Measurements from ENCODE around the gene TOP2B.

The TOP2B gene

GRCh38 chr3:25687742-25688141 is 23.0 kb upstream of the TOP2B start:
- Histone ChIP-seq H3K79me2 (ENCODE audit: insufficient read depth, low read depth) (no peaks in the 10 kb centered on the region), H3K4me3 (IDR thresholded peaks at IDR 0.05; ENCODE audit: insufficient read depth, low read depth, low read length) (no peak overlapping the region), H2AFZ (ENCODE audit: low read depth) (no peak overlapping the region), H3K27me3 (ENCODE audit: insufficient read depth, low read depth) (no peaks in the 10 kb centered on the region), H4K20me1 (ENCODE audit: insufficient read depth) (no peaks in the 10 kb centered on the region), H3K27ac (no peak overlapping the region), H3K4me1 (ENCODE audit: low read depth, poor library complexity, severe bottlenecking) (no peaks in the 10 kb centered on the region), H3K4me2 (no peak overlapping the region), H3K9ac (no peak overlapping the region), H3K36me3 (ENCODE audit: insufficient read depth) (no peaks in the 10 kb centered on the region)
- TF ChIP-seq CTCF (conservative IDR thresholded peaks at IDR 0.05; ENCODE audit: low read depth, low read length), result no peak

- H3K27ac ChIP-seq, result no peak overlapping the region
- no peaks in the 10 kb centered on the region for H3K4me1 ChIP-seq (ENCODE audit: low read depth, poor library complexity, severe bottlenecking)
- no peak overlapping the region for H3K4me3 ChIP-seq (IDR thresholded peaks at IDR 0.05; ENCODE audit: insufficient read depth, low read depth, low read length)
- H3K36me3 ChIP-seq (ENCODE audit: insufficient read depth), result no peaks in the 10 kb centered on the region
- no peaks in the 10 kb centered on the region for H3K27me3 ChIP-seq (ENCODE audit: insufficient read depth, low read depth)
- no peak for TF ChIP-seq CTCF (conservative IDR thresholded peaks at IDR 0.05; ENCODE audit: low read depth, low read length)
- no peak overlapping the region for H3K9ac ChIP-seq
- no peak overlapping the region for H3K4me2 ChIP-seq
- no peak overlapping the region for H2AFZ ChIP-seq (ENCODE audit: low read depth)
- H3K79me2 ChIP-seq (ENCODE audit: insufficient read depth, low read depth), result no peaks in the 10 kb centered on the region
- no peaks in the 10 kb centered on the region for H4K20me1 ChIP-seq (ENCODE audit: insufficient read depth)
Observed at GRCh38 chr3:25686766-25687165, 22.1 kb upstream of the TOP2B start.

GRCh38 chr3:25683882-25684281 is 19.2 kb upstream of the TOP2B start:
- no peak overlapping the region for H3K9ac ChIP-seq
- no peak overlapping the region for H2AFZ ChIP-seq (ENCODE audit: low read depth)
- no peak overlapping the region for H3K4me3 ChIP-seq (IDR thresholded peaks at IDR 0.05; ENCODE audit: insufficient read depth, low read depth, low read length)
- no peaks in the 10 kb centered on the region for H3K4me1 ChIP-seq (ENCODE audit: low read depth, poor library complexity, severe bottlenecking)
- H3K27me3 ChIP-seq (ENCODE audit: insufficient read depth, low read depth), result no peaks in the 10 kb centered on the region
- TF ChIP-seq CTCF (conservative IDR thresholded peaks at IDR 0.05; ENCODE audit: low read depth, low read length), result no peak
- no peaks in the 10 kb centered on the region for H4K20me1 ChIP-seq (ENCODE audit: insufficient read depth)
- no peaks in the 10 kb centered on the region for H3K79me2 ChIP-seq (ENCODE audit: insufficient read depth, low read depth)
- no peak overlapping the region for H3K27ac ChIP-seq
- no peak overlapping the region for H3K4me2 ChIP-seq
- no peaks in the 10 kb centered on the region for H3K36me3 ChIP-seq (ENCODE audit: insufficient read depth)

GRCh38 chr3:25683410-25683809 is 18.7 kb upstream of the TOP2B start:
- Histone ChIP-seq H2AFZ (ENCODE audit: low read depth) (no peak overlapping the region), H3K4me2 (no peak overlapping the region), H3K79me2 (ENCODE audit: insufficient read depth, low read depth) (no peaks in the 10 kb centered on the region), H3K4me1 (ENCODE audit: low read depth, poor library complexity, severe bottlenecking) (no peaks in the 10 kb centered on the region), H3K4me3 (IDR thresholded peaks at IDR 0.05; ENCODE audit: insufficient read depth, low read depth, low read length) (no peak overlapping the region), H3K27ac (no peak overlapping the region), H3K36me3 (ENCODE audit: insufficient read depth) (no peaks in the 10 kb centered on the region), H3K9ac (no peak overlapping the region), H3K27me3 (ENCODE audit: insufficient read depth, low read depth) (no peaks in the 10 kb centered on the region), H4K20me1 (ENCODE audit: insufficient read depth) (no peaks in the 10 kb centered on the region)
- no peak for TF ChIP-seq CTCF (conservative IDR thresholded peaks at IDR 0.05; ENCODE audit: low read depth, low read length)
